HEK293 (cell line): ENCODE measurements around the gene ZSCAN2.
"Not testable (repeated sequence)": the region's sequence is repeated elsewhere in the genome, so short reads cannot be mapped to it uniquely, and the experiment has no call there.

Experiments
- CTCF ChIA-PET: fragments of 350-600 bp; formaldehyde crosslinking; extraction: SDS; loops from one replicate; lab custom pipeline; 2021; ENCODE audit warnings: antibody characterized with exemption; lab: Yijun Ruan, JAX
- POLR2A ChIA-PET: fragments of 300-600 bp; formaldehyde crosslinking; extraction: SDS; loops from one replicate; lab custom pipeline; 2020; ENCODE audit warnings: antibody characterized with exemption, inconsistent platforms; lab: Yijun Ruan, JAX
- H3K27ac ChIP-seq: fragments of 200-500 bp; sonication (Bioruptor generic); 2 replicates; pipeline ENCODE4 v1.5.1; 2014; ENCODE audit warnings: low read depth, low read length, control low read depth, inconsistent platforms; ENCODE audit errors: extremely low read depth
- H3K36me3 ChIP-seq, 2 experiments: fragments of 200-500 bp in 1 of 2; sonication (Bioruptor generic) in 1 of 2; 1 replicate in 1 of 2; 2 replicates in 1 of 2; pipeline ENCODE4 v1.5.1; 2014 to 2017; ENCODE audit warnings: inconsistent platforms in 2 of 2, low read length in 2 of 2; ENCODE audit not compliant: control insufficient read depth in 2 of 2, insufficient read depth in 1 of 2
- H3K4me1 ChIP-seq: fragments of 200-500 bp; sonication (Bioruptor generic); 2 replicates; pipeline ENCODE4 v1.5.1; 2014; ENCODE audit warnings: mild to moderate bottlenecking, low read length, inconsistent platforms; ENCODE audit not compliant: control insufficient read depth, insufficient read depth
- H3K4me3 ChIP-seq: 2 replicates; pipeline ENCODE4 v1.5.1; 2011; ENCODE audit warnings: low read depth, mild to moderate bottlenecking, control low read depth, low read length, moderate library complexity
- H3K9me3 ChIP-seq: fragments of 200-500 bp; sonication (Bioruptor generic); 2 replicates; pipeline ENCODE4 v1.5.1; 2014; ENCODE audit warnings: low read depth, low read length, inconsistent platforms; ENCODE audit not compliant: control insufficient read depth, insufficient read depth
- EGR2 ChIP-seq: fragments of 450-650 bp; formaldehyde crosslinking; IDR thresholded peaks from 2 replicates; pipeline ENCODE4 v1.5.1; 2016; ENCODE audit warnings: low read depth, missing biosample characterization, missing genetic modification characterization
- GLI4 ChIP-seq: fragments of 450-650 bp; formaldehyde crosslinking; IDR thresholded peaks from 2 replicates; pipeline ENCODE4 v1.5.1; 2016; ENCODE audit warnings: missing biosample characterization, missing genetic modification characterization
- HOXA7 ChIP-seq: sonication (generic); formaldehyde crosslinking; IDR thresholded peaks from 2 replicates; pipeline ENCODE4 v1.8.1; 2022; ENCODE audit warnings: missing genetic modification reagents, borderline replicate concordance
- INSM2 ChIP-seq: fragments of 450-650 bp; formaldehyde crosslinking; IDR thresholded peaks from 2 replicates; pipeline ENCODE4 v1.5.1; 2016; ENCODE audit warnings: missing biosample characterization, missing genetic modification characterization
- KLF17 ChIP-seq: fragments of 450-650 bp; formaldehyde crosslinking; IDR thresholded peaks from 2 replicates; pipeline ENCODE4 v1.5.1; 2016; ENCODE audit warnings: missing biosample characterization, missing genetic modification characterization
- MZF1 ChIP-seq: fragments of 450-650 bp; formaldehyde crosslinking; IDR thresholded peaks from 2 replicates; pipeline ENCODE4 v1.5.1; 2017; ENCODE audit warnings: missing biosample characterization, missing genetic modification characterization, borderline replicate concordance
- PATZ1 ChIP-seq: fragments of 450-650 bp; formaldehyde crosslinking; IDR thresholded peaks from 2 replicates; pipeline ENCODE4 v1.5.1; 2016; ENCODE audit warnings: missing biosample characterization, missing genetic modification characterization
- SCRT2 ChIP-seq: fragments of 450-650 bp; formaldehyde crosslinking; IDR thresholded peaks from 2 replicates; pipeline ENCODE4 v1.5.1; 2016; ENCODE audit warnings: missing biosample characterization, missing genetic modification characterization
- ZFP3 ChIP-seq: fragments of 450-650 bp; formaldehyde crosslinking; IDR thresholded peaks from 2 replicates; pipeline ENCODE4 v1.5.1; 2016; ENCODE audit warnings: low read depth, missing biosample characterization, missing genetic modification characterization
- ZNF133 ChIP-seq: fragments of 450-650 bp; formaldehyde crosslinking; IDR thresholded peaks from 2 replicates; pipeline ENCODE4 v1.5.1; 2016; ENCODE audit warnings: missing biosample characterization, missing genetic modification characterization
- ZNF140 ChIP-seq: fragments of 450-650 bp; formaldehyde crosslinking; IDR thresholded peaks from 2 replicates; pipeline ENCODE4 v1.5.1; 2016; ENCODE audit warnings: missing biosample characterization, missing genetic modification characterization
- ZNF157 ChIP-seq: fragments of 450-650 bp; formaldehyde crosslinking; IDR thresholded peaks from 2 replicates; pipeline ENCODE4 v1.5.1; 2016; ENCODE audit warnings: missing biosample characterization, missing genetic modification characterization
- ZNF19 ChIP-seq: fragments of 450-650 bp; formaldehyde crosslinking; IDR thresholded peaks from 2 replicates; pipeline ENCODE4; 2016; ENCODE audit warnings: missing biosample characterization, missing genetic modification characterization, low read depth
- ZNF221 ChIP-seq: fragments of 450-650 bp; formaldehyde crosslinking; IDR thresholded peaks from 2 replicates; pipeline ENCODE4 v1.5.1; 2017; ENCODE audit warnings: missing biosample characterization, missing genetic modification characterization, borderline replicate concordance
- ZNF350 ChIP-seq: fragments of 450-650 bp; formaldehyde crosslinking; IDR thresholded peaks from 2 replicates; pipeline ENCODE4 v1.5.0; 2017; ENCODE audit warnings: missing biosample characterization, mild to moderate bottlenecking, missing genetic modification characterization
- ZNF366 ChIP-seq: fragments of 450-650 bp; formaldehyde crosslinking; conservative IDR thresholded peaks from 2 replicates; pipeline ENCODE4 v1.5.1; 2016; ENCODE audit warnings: missing biosample characterization, missing genetic modification characterization
- ZNF433 ChIP-seq: fragments of 450-650 bp; formaldehyde crosslinking; IDR thresholded peaks from 2 replicates; pipeline ENCODE4 v1.5.1; 2016; ENCODE audit warnings: missing biosample characterization, missing genetic modification characterization, low read depth
- ZNF449 ChIP-seq: fragments of 450-650 bp; formaldehyde crosslinking; IDR thresholded peaks from 2 replicates; pipeline ENCODE4 v1.5.1; 2017; ENCODE audit warnings: missing biosample characterization, mild to moderate bottlenecking, missing genetic modification characterization, moderate library complexity
- ZNF529 ChIP-seq: fragments of 450-650 bp; formaldehyde crosslinking; IDR thresholded peaks from 2 replicates; pipeline ENCODE4 v1.5.1; 2017; ENCODE audit warnings: missing genetic modification characterization, missing biosample characterization; ENCODE audit not compliant: insufficient replicate concordance
- ZNF624 ChIP-seq: fragments of 450-650 bp; formaldehyde crosslinking; IDR thresholded peaks from 2 replicates; pipeline ENCODE4 v1.5.1; 2017; ENCODE audit warnings: missing biosample characterization, missing genetic modification characterization
- ZSCAN4 ChIP-seq: fragments of 450-650 bp; formaldehyde crosslinking; IDR thresholded peaks from 2 replicates; pipeline ENCODE4 v1.5.1; 2017; ENCODE audit warnings: missing biosample characterization, missing genetic modification characterization

Gene ZSCAN2

GRCh38 chr15:84579261-84579721 lies 21.5 kb upstream of the ZSCAN2 start:
- ChIA-PET POLR2A (interaction anchor here (1.0 kb wide), 1 partner anchor 9 kb away, joined by 7 read pairs; no protein-coding TSS in a partner anchor), CTCF (interaction anchor here (0.6 to 4.8 kb wide), 3 partner anchors 8 to 15 kb away, joined by 4 to 19 read pairs (median 7); no protein-coding TSS in a partner anchor)
- H3K4me3 ChIP-seq, H3K36me3 ChIP-seq, H3K4me1 ChIP-seq, H3K27ac ChIP-seq, H3K9me3 ChIP-seq: not testable (repeated sequence)
- TF ChIP-seq SCRT2 (tag by site-specific recombination) (peak; percentile 67), ZNF366 (tag by site-specific recombination) (0 out of 2 replicates have a peak, but pooled peaks have one; percentile 31)

- H3K27ac ChIP-seq, POLR2A ChIA-PET, H3K36me3 ChIP-seq, H3K4me1 ChIP-seq, H3K9me3 ChIP-seq, H3K4me3 ChIP-seq: not testable (repeated sequence)
- CTCF ChIA-PET: interaction anchor here (1.2 to 4.8 kb wide), 2 partner anchors 11 to 346 kb away, joined by 3 to 19 read pairs; no protein-coding TSS in a partner anchor
These were observed 19.0 kb upstream of the ZSCAN2 start for GRCh38 chr15:84581676-84582428.

- no peaks in the 10 kb centered on the region for H3K9me3 ChIP-seq
- no peak for TF ChIP-seq GLI4 (tag by site-specific recombination)
- TF ChIP-seq MZF1 (tag by site-specific recombination): no peak
- no peak for TF ChIP-seq ZNF133 (tag by site-specific recombination)
- no peak for TF ChIP-seq ZSCAN4 (tag by site-specific recombination)
- TF ChIP-seq INSM2 (tag by site-specific recombination): no peak
- no peak for TF ChIP-seq ZNF350
- TF ChIP-seq ZNF433: no peak
- TF ChIP-seq ZNF140 (tag by site-specific recombination): no peak
- TF ChIP-seq ZNF449: no peak
- TF ChIP-seq ZNF529 (tag by site-specific recombination): no peak
- TF ChIP-seq EGR2: no peak
- TF ChIP-seq ZNF157: no peak
- TF ChIP-seq ZNF221 (tag by site-specific recombination): no peak
- no peak for TF ChIP-seq PATZ1 (tag by site-specific recombination)
- no peak for TF ChIP-seq ZNF624 (tag by site-specific recombination)
- TF ChIP-seq ZNF19: no peak
- no peak for TF ChIP-seq HOXA7 (CRISPR knock-in tag)
- TF ChIP-seq KLF17 (tag by site-specific recombination): no peak
- no peak for TF ChIP-seq ZFP3 (tag by site-specific recombination)
- TF ChIP-seq, all 188 proteins: peak for 0
- Histone ChIP-seq H3K4me3 (no peak overlapping the region), H3K27ac (no peak overlapping the region), H3K4me1 (no peaks in the 10 kb centered on the region), H3K36me3 (no peaks in the 10 kb centered on the region)
- CTCF ChIA-PET: interaction anchor here (4.8 kb wide), 1 partner anchor 12 kb away, joined by 19 read pairs; no protein-coding TSS in a partner anchor
- POLR2A ChIA-PET: no interaction called here
These were observed 18.1 kb upstream of the ZSCAN2 start for GRCh38 chr15:84582583-84583157.
